IPS-15b (cell line): ENCODE measurements around the gene SPATA33.

Source experiments
- H3K27me3 ChIP-seq: one replicate; pipeline ENCODE4 v1.6.1; 2013; ENCODE audit warnings: low read length; ENCODE audit not compliant: control insufficient read depth, insufficient read depth
- H3K36me3 ChIP-seq: one replicate; pipeline ENCODE4 v1.6.1; 2013; ENCODE audit warnings: low read length; ENCODE audit not compliant: control insufficient read depth, insufficient read depth
- H3K4me1 ChIP-seq: one replicate; pipeline ENCODE4 v1.6.1; 2013; ENCODE audit warnings: mild to moderate bottlenecking, low read length; ENCODE audit not compliant: control insufficient read depth, insufficient read depth
- H3K4me3 ChIP-seq: one replicate; pipeline ENCODE4 v1.5.1; 2013; ENCODE audit warnings: low read depth, low read length
- H3K9ac ChIP-seq: one replicate; pipeline ENCODE4 v1.6.1; 2013; ENCODE audit warnings: low read depth, mild to moderate bottlenecking, low read length
- H3K9me3 ChIP-seq: one replicate; pipeline ENCODE4 v1.6.1; 2013; ENCODE audit warnings: mild to moderate bottlenecking, low read length; ENCODE audit not compliant: control insufficient read depth, insufficient read depth

The SPATA33 gene

GRCh38 chr16:89657442-89658220, at the start of gene SPATA33, which contains the start of gene CHMP1A:
Gene SPATA33 (plus strand): TSS chr16:89657836. CDS start chr16:89657912, 76 bp downstream.
Gene CHMP1A (minus strand): TSS chr16:89657708. CDS start chr16:89657588, 120 bp downstream.
- peaks cover 4% of the 10 kb centered on the region for H3K36me3 ChIP-seq
- peak within 1 kb of the TSS; percentile 49 for H3K4me3 ChIP-seq
- no peaks in the 10 kb centered on the region for H3K9me3 ChIP-seq
- H3K9ac ChIP-seq: peak within 1 kb of the TSS; percentile 32
- no peaks in the 10 kb centered on the region for H3K4me1 ChIP-seq
- H3K27me3 ChIP-seq: no peaks in the 10 kb centered on the region

GRCh38 chr16:89607937-89608740, 49.5 kb upstream of the SPATA33 start:
- Histone ChIP-seq H3K4me1 (no peaks in the 10 kb centered on the region), H3K9me3 (no peaks in the 10 kb centered on the region), H3K9ac (no peak overlapping the region), H3K4me3 (no peak overlapping the region), H3K36me3 (no peaks in the 10 kb centered on the region), H3K27me3 (no peaks in the 10 kb centered on the region)

GRCh38 chr16:89610108-89610453, 47.6 kb upstream of the SPATA33 start:
- H3K9me3 ChIP-seq: no peaks in the 10 kb centered on the region
- H3K9ac ChIP-seq: no peak overlapping the region
- H3K4me1 ChIP-seq: no peaks in the 10 kb centered on the region
- H3K4me3 ChIP-seq: no peak overlapping the region
- no peaks in the 10 kb centered on the region for H3K27me3 ChIP-seq
- no peaks in the 10 kb centered on the region for H3K36me3 ChIP-seq

GRCh38 chr16:89612415-89613166, 45.0 kb upstream of the SPATA33 start:
- Histone ChIP-seq H3K9ac (no peak overlapping the region), H3K9me3 (no peaks in the 10 kb centered on the region), H3K4me1 (no peaks in the 10 kb centered on the region), H3K36me3 (no peaks in the 10 kb centered on the region), H3K27me3 (no peaks in the 10 kb centered on the region), H3K4me3 (no peak overlapping the region)

GRCh38 chr16:89613231-89613953, 44.2 kb upstream of the SPATA33 start, which contains the start of gene DPEP1:
Gene DPEP1 (plus strand): TSS chr16:89613642. CDS start chr16:89630411, 16,769 bp downstream.
- H3K9ac ChIP-seq: no peak within 1 kb of the TSS
- no peaks in the 10 kb centered on the region for H3K4me1 ChIP-seq

GRCh38 chr16:89613954-89614459, 43.6 kb upstream of the SPATA33 start:
- no peak overlapping the region for H3K9ac ChIP-seq
- no peaks in the 10 kb centered on the region for H3K9me3 ChIP-seq
- no peaks in the 10 kb centered on the region for H3K27me3 ChIP-seq
- no peak overlapping the region for H3K4me3 ChIP-seq
- H3K36me3 ChIP-seq: no peaks in the 10 kb centered on the region
- no peaks in the 10 kb centered on the region for H3K4me1 ChIP-seq

More at GRCh38 chr16:89613231-89613953, 44.2 kb upstream of the SPATA33 start, which contains the start of gene DPEP1:
- Histone ChIP-seq H3K9me3 (no peaks in the 10 kb centered on the region), H3K27me3 (no peaks in the 10 kb centered on the region), H3K4me3 (no peak within 1 kb of the TSS), H3K36me3 (no peaks in the 10 kb centered on the region)

GRCh38 chr16:89615176-89615575, 42.5 kb upstream of the SPATA33 start:
- H3K4me1 ChIP-seq: no peaks in the 10 kb centered on the region
- H3K9me3 ChIP-seq: no peaks in the 10 kb centered on the region
- H3K27me3 ChIP-seq: no peaks in the 10 kb centered on the region
- no peak overlapping the region for H3K4me3 ChIP-seq
- no peak overlapping the region for H3K9ac ChIP-seq
- H3K36me3 ChIP-seq: no peaks in the 10 kb centered on the region

GRCh38 chr16:89615596-89616090, 42.0 kb upstream of the SPATA33 start:
- H3K36me3 ChIP-seq: no peaks in the 10 kb centered on the region
- H3K9ac ChIP-seq: no peak overlapping the region
- H3K9me3 ChIP-seq: no peaks in the 10 kb centered on the region
- H3K4me3 ChIP-seq: no peak overlapping the region
- no peaks in the 10 kb centered on the region for H3K27me3 ChIP-seq
- H3K4me1 ChIP-seq: no peaks in the 10 kb centered on the region

GRCh38 chr16:89616623-89617022, 41.0 kb upstream of the SPATA33 start:
- Histone ChIP-seq H3K9ac (no peak overlapping the region), H3K27me3 (no peaks in the 10 kb centered on the region), H3K36me3 (no peaks in the 10 kb centered on the region), H3K4me3 (no peak overlapping the region), H3K4me1 (no peaks in the 10 kb centered on the region), H3K9me3 (no peaks in the 10 kb centered on the region)

- H3K9ac ChIP-seq: no peak overlapping the region
- no peak overlapping the region for H3K4me3 ChIP-seq
- no peaks in the 10 kb centered on the region for H3K36me3 ChIP-seq
- no peaks in the 10 kb centered on the region for H3K4me1 ChIP-seq
- no peaks in the 10 kb centered on the region for H3K27me3 ChIP-seq
- H3K9me3 ChIP-seq: no peaks in the 10 kb centered on the region
These were observed 40.6 kb upstream of the SPATA33 start for GRCh38 chr16:89617036-89617435.
